Measurements from ENCODE around the gene BCL7A. TPM values are rescaled to one million over a fixed set of nuclear protein-coding genes. Genes with fewer than 3 reads are reported as not detected.

The BCL7A gene
- total RNA-seq, 1 experiment from 2014 or later, result 14.5 TPM

DNA sequence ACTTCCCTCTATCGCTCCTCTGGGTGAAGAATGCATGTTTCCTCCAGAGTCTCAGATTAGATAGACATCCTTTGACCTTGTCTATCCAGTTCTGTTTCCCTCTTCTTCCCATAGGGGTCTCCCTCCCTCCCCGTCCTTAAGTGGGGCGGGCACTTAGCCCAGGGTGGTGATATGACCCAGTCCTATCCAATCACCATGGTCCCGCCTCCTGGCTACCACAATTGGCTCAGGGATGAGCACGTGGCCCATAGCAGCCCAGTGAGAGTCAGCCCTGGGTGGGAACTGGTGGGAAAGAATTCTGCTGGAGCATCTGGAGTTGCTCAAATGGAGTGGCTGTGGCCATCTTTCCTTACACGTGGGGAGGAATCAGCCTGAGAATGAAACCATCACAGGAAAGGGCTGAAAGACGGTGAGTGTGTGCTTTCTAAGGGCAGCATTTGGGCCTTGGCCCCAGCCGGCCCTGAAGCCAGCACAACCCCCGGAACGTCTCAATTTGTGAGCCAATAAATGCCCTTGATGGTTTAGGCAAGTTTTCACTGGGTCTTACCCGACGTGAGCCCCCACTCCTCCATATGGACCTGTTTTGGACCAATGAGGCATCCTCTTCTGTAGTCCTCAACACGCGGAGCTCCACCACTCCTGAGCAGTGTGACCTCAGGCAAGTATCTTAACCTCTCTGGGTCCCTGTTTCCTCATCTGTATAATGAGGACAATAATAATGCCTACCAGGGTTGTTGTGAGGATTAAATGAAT is 42.5 kb downstream of the BCL7A start:
- Histone ChIP-seq H3K4me3 (ENCODE audit: low read depth in 2 of 2, low read length in 2 of 2) (no peak overlapping the region), H3K4me1 (ENCODE audit: control insufficient read depth, insufficient read depth, low read length) (peaks cover 41% of the 10 kb centered on the region), H3K9me3 (ENCODE audit: control insufficient read depth, insufficient read depth, low read depth, low read length) (no peaks in the 10 kb centered on the region), H3K36me3 (ENCODE audit: control insufficient read depth, insufficient read depth, low read length) (no peaks in the 10 kb centered on the region), H3K27me3 (ENCODE audit: control insufficient read depth, insufficient read depth, low read length) (no peaks in the 10 kb centered on the region), H3K27ac (ENCODE audit: low read length) (peak overlapping the region; percentile 83)
- TF ChIP-seq POLR2AphosphoS5 (IDR thresholded peaks at IDR 0.05; ENCODE audit: low read depth, low read length) (no peak), SIN3A (IDR thresholded peaks at IDR 0.05; ENCODE audit: borderline replicate concordance, insufficient read depth, low read depth, low read length) (no peak), TCF7L2 (IDR thresholded peaks at IDR 0.05; ENCODE audit: low read depth, low read length) (no peak)
- TF ChIP-seq, protein P1, sequence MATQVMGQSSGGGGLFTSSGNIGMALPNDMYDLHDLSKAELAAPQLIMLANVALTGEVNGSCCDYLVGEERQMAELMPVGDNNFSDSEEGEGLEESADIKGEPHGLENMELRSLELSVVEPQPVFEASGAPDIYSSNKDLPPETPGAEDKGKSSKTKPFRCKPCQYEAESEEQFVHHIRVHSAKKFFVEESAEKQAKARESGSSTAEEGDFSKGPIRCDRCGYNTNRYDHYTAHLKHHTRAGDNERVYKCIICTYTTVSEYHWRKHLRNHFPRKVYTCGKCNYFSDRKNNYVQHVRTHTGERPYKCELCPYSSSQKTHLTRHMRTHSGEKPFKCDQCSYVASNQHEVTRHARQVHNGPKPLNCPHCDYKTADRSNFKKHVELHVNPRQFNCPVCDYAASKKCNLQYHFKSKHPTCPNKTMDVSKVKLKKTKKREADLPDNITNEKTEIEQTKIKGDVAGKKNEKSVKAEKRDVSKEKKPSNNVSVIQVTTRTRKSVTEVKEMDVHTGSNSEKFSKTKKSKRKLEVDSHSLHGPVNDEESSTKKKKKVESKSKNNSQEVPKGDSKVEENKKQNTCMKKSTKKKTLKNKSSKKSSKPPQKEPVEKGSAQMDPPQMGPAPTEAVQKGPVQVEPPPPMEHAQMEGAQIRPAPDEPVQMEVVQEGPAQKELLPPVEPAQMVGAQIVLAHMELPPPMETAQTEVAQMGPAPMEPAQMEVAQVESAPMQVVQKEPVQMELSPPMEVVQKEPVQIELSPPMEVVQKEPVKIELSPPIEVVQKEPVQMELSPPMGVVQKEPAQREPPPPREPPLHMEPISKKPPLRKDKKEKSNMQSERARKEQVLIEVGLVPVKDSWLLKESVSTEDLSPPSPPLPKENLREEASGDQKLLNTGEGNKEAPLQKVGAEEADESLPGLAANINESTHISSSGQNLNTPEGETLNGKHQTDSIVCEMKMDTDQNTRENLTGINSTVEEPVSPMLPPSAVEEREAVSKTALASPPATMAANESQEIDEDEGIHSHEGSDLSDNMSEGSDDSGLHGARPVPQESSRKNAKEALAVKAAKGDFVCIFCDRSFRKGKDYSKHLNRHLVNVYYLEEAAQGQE (IDR thresholded peaks at IDR 0.05; ENCODE audit: insufficient read depth in 1 of 2, low read depth in 2 of 2, low read length in 1 of 2), result no peak
- TF ChIP-seq, protein P2, sequence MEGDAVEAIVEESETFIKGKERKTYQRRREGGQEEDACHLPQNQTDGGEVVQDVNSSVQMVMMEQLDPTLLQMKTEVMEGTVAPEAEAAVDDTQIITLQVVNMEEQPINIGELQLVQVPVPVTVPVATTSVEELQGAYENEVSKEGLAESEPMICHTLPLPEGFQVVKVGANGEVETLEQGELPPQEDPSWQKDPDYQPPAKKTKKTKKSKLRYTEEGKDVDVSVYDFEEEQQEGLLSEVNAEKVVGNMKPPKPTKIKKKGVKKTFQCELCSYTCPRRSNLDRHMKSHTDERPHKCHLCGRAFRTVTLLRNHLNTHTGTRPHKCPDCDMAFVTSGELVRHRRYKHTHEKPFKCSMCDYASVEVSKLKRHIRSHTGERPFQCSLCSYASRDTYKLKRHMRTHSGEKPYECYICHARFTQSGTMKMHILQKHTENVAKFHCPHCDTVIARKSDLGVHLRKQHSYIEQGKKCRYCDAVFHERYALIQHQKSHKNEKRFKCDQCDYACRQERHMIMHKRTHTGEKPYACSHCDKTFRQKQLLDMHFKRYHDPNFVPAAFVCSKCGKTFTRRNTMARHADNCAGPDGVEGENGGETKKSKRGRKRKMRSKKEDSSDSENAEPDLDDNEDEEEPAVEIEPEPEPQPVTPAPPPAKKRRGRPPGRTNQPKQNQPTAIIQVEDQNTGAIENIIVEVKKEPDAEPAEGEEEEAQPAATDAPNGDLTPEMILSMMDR (IDR thresholded peaks at IDR 0.05), result no peak
- ChIA-PET POLR2A (interaction anchor here (0.6 kb wide), 1 partner anchor 42 kb away, joined by 3 read pairs; no protein-coding TSS in a partner anchor), CTCF (no interaction called here)
- peak; percentile 80 for ATAC-seq
- in situ Hi-C loops (cut with HindIII; ENCODE audit: low pct_unique_long_range_greater_than_20kb, low sequenced_read_pairs) (no loop called here), intact Hi-C loops (cut with micrococcal nuclease; ENCODE audit: unreplicated experiment) (no loop called here)
- BruUV-seq (replicated peaks), result no TSS peak
- no peak for DNase-seq (ENCODE audit: low read depth, low spot score)

DNA sequence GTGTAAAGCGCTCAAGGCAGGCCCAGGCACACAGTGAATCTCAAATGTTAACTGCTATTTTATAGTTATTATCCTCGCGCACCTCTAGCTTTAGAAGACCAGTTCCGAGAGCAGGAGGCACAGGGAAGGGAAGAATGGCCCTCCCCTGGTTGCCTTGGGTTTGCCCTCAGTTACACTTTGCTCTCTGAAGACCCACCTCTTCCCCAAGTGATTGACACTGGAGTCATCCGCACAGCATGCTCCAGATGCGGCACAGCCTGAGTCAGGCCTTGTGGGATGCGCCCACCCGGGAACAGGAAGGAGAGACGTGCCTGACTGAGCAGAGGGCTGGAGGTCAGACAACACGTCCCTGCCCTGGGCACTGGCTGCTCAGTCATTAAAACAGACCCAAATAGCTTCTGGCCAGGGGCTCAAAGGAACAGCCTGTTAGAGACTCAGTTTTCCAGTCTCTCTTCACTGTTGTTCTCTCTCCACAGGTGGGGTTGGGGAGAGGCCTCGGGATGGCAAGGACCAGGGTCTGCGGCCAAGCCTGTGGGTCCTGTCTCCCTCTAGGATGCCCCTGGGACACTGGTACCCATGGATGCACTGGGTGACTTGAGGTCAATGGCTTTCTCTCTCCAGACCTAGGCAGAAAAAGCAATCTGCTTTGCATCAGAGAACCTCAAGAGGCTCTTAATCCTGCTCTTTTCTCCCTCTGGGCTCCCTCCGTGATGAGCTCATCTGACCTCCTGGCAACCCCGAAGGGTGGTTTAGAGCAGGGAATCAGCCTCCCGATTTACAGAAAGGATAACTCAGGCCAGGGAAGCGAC is 43.3 kb downstream of the BCL7A start:
- H3K9me3 ChIP-seq (ENCODE audit: control insufficient read depth, insufficient read depth, low read depth, low read length), result no peaks in the 10 kb centered on the region
- peak; percentile 54 for ATAC-seq
- H3K4me1 ChIP-seq (ENCODE audit: control insufficient read depth, insufficient read depth, low read length), result peaks cover 41% of the 10 kb centered on the region
- CTCF ChIA-PET, result no interaction called here
- H3K36me3 ChIP-seq (ENCODE audit: control insufficient read depth, insufficient read depth, low read length), result no peaks in the 10 kb centered on the region
- H3K4me3 ChIP-seq (ENCODE audit: low read depth in 2 of 2, low read length in 2 of 2), result no peak overlapping the region
- no peak for TF ChIP-seq POLR2AphosphoS5 (IDR thresholded peaks at IDR 0.05; ENCODE audit: low read depth, low read length)
- intact Hi-C loops (cut with micrococcal nuclease; ENCODE audit: unreplicated experiment), result no loop called here
- BruUV-seq (replicated peaks), result no TSS peak
- DNase-seq (ENCODE audit: low read depth, low spot score), result no peak
- peak overlapping the region; percentile 83 for H3K27ac ChIP-seq (ENCODE audit: low read length)
- H3K27me3 ChIP-seq (ENCODE audit: control insufficient read depth, insufficient read depth, low read length), result no peaks in the 10 kb centered on the region
- in situ Hi-C loops (cut with HindIII; ENCODE audit: low pct_unique_long_range_greater_than_20kb, low sequenced_read_pairs), result no loop called here
- POLR2A ChIA-PET, result interaction anchor here (0.6 kb wide), 1 partner anchor 41 kb away, joined by 3 read pairs; no protein-coding TSS in a partner anchor

Data from Panc1 (cell line).